Measurements from ENCODE around the gene RNF44. TPM values are rescaled to one million over a fixed set of nuclear protein-coding genes. Genes with fewer than 3 reads are reported as not detected.

Gene RNF44
- polyA plus RNA-seq, 4 donors = 13.5 to 56.9 (median 20.8) TPM

- FAIRE-seq = no peak
- WGBS, 3 donors = 72 to 77% (median 73%) methylated on average over 7 of the region's 7 CpGs
- H3K4me3 ChIP-seq (ENCODE audit: low read depth in 1 of 3, low read length in 3 of 3) = no peak overlapping the region
These were observed 20.0 kb downstream of the RNF44 start for GRCh38 chr5:176517053-176517661.

GRCh38 chr5:176515396-176515795 lies 21.8 kb downstream of the RNF44 start:
- H3K9me3 ChIP-seq (ENCODE audit: control insufficient read depth in 2 of 2, insufficient read depth in 1 of 2, low read depth in 1 of 2, low read length in 1 of 2) = no peaks in the 10 kb centered on the region
- H3K36me3 ChIP-seq (ENCODE audit: control insufficient read depth in 3 of 3, insufficient read depth in 2 of 3, low read depth in 1 of 3, low read length in 3 of 3) = no peaks in the 10 kb centered on the region
- FAIRE-seq (no peak), DNase-seq (no peak)
- no peak overlapping the region for H3K27ac ChIP-seq (ENCODE audit: low read depth in 1 of 3, low read length in 2 of 3)
- H3K27me3 ChIP-seq (ENCODE audit: control insufficient read depth in 3 of 3, insufficient read depth in 3 of 3, low read length in 3 of 3) = no peaks in the 10 kb centered on the region
- H3K4me3 ChIP-seq (ENCODE audit: low read depth in 1 of 3, low read length in 3 of 3) = no peak overlapping the region
- WGBS, 3 donors = 75 to 87% (median 83%) methylated on average over 4 of the region's 4 CpGs
- H3K4me1 ChIP-seq (ENCODE audit: control insufficient read depth in 3 of 3, insufficient read depth in 2 of 3, low read depth in 1 of 3, low read length in 2 of 3) = no peaks in the 10 kb centered on the region

More at GRCh38 chr5:176517053-176517661, 20.0 kb downstream of the RNF44 start:
- Histone ChIP-seq H3K27ac (ENCODE audit: low read depth in 1 of 3, low read length in 2 of 3) (no peak overlapping the region), H3K36me3 (ENCODE audit: control insufficient read depth in 3 of 3, insufficient read depth in 2 of 3, low read depth in 1 of 3, low read length in 3 of 3) (no peaks in the 10 kb centered on the region), H3K27me3 (ENCODE audit: control insufficient read depth in 3 of 3, insufficient read depth in 3 of 3, low read length in 3 of 3) (no peaks in the 10 kb centered on the region), H3K4me1 (ENCODE audit: control insufficient read depth in 3 of 3, insufficient read depth in 2 of 3, low read depth in 1 of 3, low read length in 2 of 3) (no peaks in the 10 kb centered on the region), H3K9me3 (ENCODE audit: control insufficient read depth in 2 of 2, insufficient read depth in 1 of 2, low read depth in 1 of 2, low read length in 1 of 2) (no peaks in the 10 kb centered on the region)
- no peak for DNase-seq

GRCh38 chr5:176514244-176514950 lies 22.8 kb downstream of the RNF44 start:
- Histone ChIP-seq H3K4me3 (ENCODE audit: low read depth in 1 of 3, low read length in 3 of 3) (no peak overlapping the region), H3K27ac (ENCODE audit: low read depth in 1 of 3, low read length in 2 of 3) (no peak overlapping the region), H3K27me3 (ENCODE audit: control insufficient read depth in 3 of 3, insufficient read depth in 3 of 3, low read length in 3 of 3) (no peaks in the 10 kb centered on the region), H3K4me1 (ENCODE audit: control insufficient read depth in 3 of 3, insufficient read depth in 2 of 3, low read depth in 1 of 3, low read length in 2 of 3) (no peaks in the 10 kb centered on the region), H3K36me3 (ENCODE audit: control insufficient read depth in 3 of 3, insufficient read depth in 2 of 3, low read depth in 1 of 3, low read length in 3 of 3) (no peaks in the 10 kb centered on the region), H3K9me3 (ENCODE audit: control insufficient read depth in 2 of 2, insufficient read depth in 1 of 2, low read depth in 1 of 2, low read length in 1 of 2) (no peaks in the 10 kb centered on the region)
- WGBS, 3 donors = 77 to 92% (median 80%) methylated on average over 11 of the region's 11 CpGs
- DNase-seq = no peak
- FAIRE-seq = no peak

- Histone ChIP-seq H3K27me3 (ENCODE audit: control insufficient read depth in 3 of 3, insufficient read depth in 3 of 3, low read length in 3 of 3) (no peaks in the 10 kb centered on the region), H3K4me3 (ENCODE audit: low read depth in 1 of 3, low read length in 3 of 3) (no peak overlapping the region), H3K4me1 (ENCODE audit: control insufficient read depth in 3 of 3, insufficient read depth in 2 of 3, low read depth in 1 of 3, low read length in 2 of 3) (no peaks in the 10 kb centered on the region), H3K27ac (ENCODE audit: low read depth in 1 of 3, low read length in 2 of 3) (no peak overlapping the region), H3K36me3 (ENCODE audit: control insufficient read depth in 3 of 3, insufficient read depth in 2 of 3, low read depth in 1 of 3, low read length in 3 of 3) (peaks cover 0 to 3% (median 3%) of the 10 kb centered on the region in 3 donors), H3K9me3 (ENCODE audit: control insufficient read depth in 2 of 2, insufficient read depth in 1 of 2, low read depth in 1 of 2, low read length in 1 of 2) (no peaks in the 10 kb centered on the region)
- whole genome bisulfite sequencing, 3 donors = 88 to 90% (median 88%) methylated on average over 12 of the region's 12 CpGs
- DNase-seq (no peak), FAIRE-seq (no peak)
These were observed 23.4 kb downstream of the RNF44 start for GRCh38 chr5:176513788-176514187.

GRCh38 chr5:176508603-176509002 lies 28.6 kb downstream of the RNF44 start:
- DNase-seq = no peak
- no peaks in the 10 kb centered on the region for H3K27me3 ChIP-seq (ENCODE audit: control insufficient read depth in 3 of 3, insufficient read depth in 3 of 3, low read length in 3 of 3)
- WGBS, 3 donors = 82 to 84% (median 83%) methylated on average over 4 of the region's 4 CpGs
- no peak overlapping the region for H3K4me3 ChIP-seq (ENCODE audit: low read depth in 1 of 3, low read length in 3 of 3)
- H3K4me1 ChIP-seq (ENCODE audit: control insufficient read depth in 3 of 3, insufficient read depth in 2 of 3, low read depth in 1 of 3, low read length in 2 of 3) = no peaks in the 10 kb centered on the region
- H3K27ac ChIP-seq (ENCODE audit: low read depth in 1 of 3, low read length in 2 of 3) = no peak overlapping the region
- FAIRE-seq = no peak
- H3K9me3 ChIP-seq (ENCODE audit: control insufficient read depth in 2 of 2, insufficient read depth in 1 of 2, low read depth in 1 of 2, low read length in 1 of 2) = no peaks in the 10 kb centered on the region
- peaks cover 6 to 35% (median 14%) of the 10 kb centered on the region in 3 donors for H3K36me3 ChIP-seq (ENCODE audit: control insufficient read depth in 3 of 3, insufficient read depth in 2 of 3, low read depth in 1 of 3, low read length in 3 of 3)

GRCh38 chr5:176507911-176508310 lies 29.3 kb downstream of the RNF44 start:
- no peak overlapping the region for H3K4me3 ChIP-seq (ENCODE audit: low read depth in 1 of 3, low read length in 3 of 3)
- no peaks in the 10 kb centered on the region for H3K9me3 ChIP-seq (ENCODE audit: control insufficient read depth in 2 of 2, insufficient read depth in 1 of 2, low read depth in 1 of 2, low read length in 1 of 2)
- no peak for FAIRE-seq
- DNase-seq = no peak
- peaks cover 0 to 4% (median 0%) of the 10 kb centered on the region in 3 donors for H3K4me1 ChIP-seq (ENCODE audit: control insufficient read depth in 3 of 3, insufficient read depth in 2 of 3, low read depth in 1 of 3, low read length in 2 of 3)
- WGBS, 3 donors = 92 to 98% (median 97%) methylated on average over 2 of the region's 2 CpGs
- no peaks in the 10 kb centered on the region for H3K27me3 ChIP-seq (ENCODE audit: control insufficient read depth in 3 of 3, insufficient read depth in 3 of 3, low read length in 3 of 3)
- H3K36me3 ChIP-seq (ENCODE audit: control insufficient read depth in 3 of 3, insufficient read depth in 2 of 3, low read depth in 1 of 3, low read length in 3 of 3) = peaks cover 6 to 35% (median 15%) of the 10 kb centered on the region in 3 donors
- H3K27ac ChIP-seq (ENCODE audit: low read depth in 1 of 3, low read length in 2 of 3) = no peak overlapping the region

- WGBS, 3 donors = 86 to 95% (median 94%) methylated on average over 5 of the region's 5 CpGs
- peak in 1 of 2 donors; percentile 89 for DNase-seq
These were observed 33.7 kb downstream of the RNF44 start for GRCh38 chr5:176503496-176503895.

GRCh38 chr5:176501333-176501732 lies 35.9 kb downstream of the RNF44 start:
- 97 to 100% (median 97%) methylated on average over 1 of the region's 1 CpG for WGBS, 3 donors
- no peak overlapping the region for H3K27ac ChIP-seq (ENCODE audit: low read depth in 1 of 3, low read length in 2 of 3)
- FAIRE-seq (no peak), DNase-seq (no peak)
- H3K4me3 ChIP-seq (ENCODE audit: low read depth in 1 of 3, low read length in 3 of 3) = no peak overlapping the region
- no peaks in the 10 kb centered on the region for H3K9me3 ChIP-seq (ENCODE audit: control insufficient read depth in 2 of 2, insufficient read depth in 1 of 2, low read depth in 1 of 2, low read length in 1 of 2)
- H3K27me3 ChIP-seq (ENCODE audit: control insufficient read depth in 3 of 3, insufficient read depth in 3 of 3, low read length in 3 of 3) = no peaks in the 10 kb centered on the region
- H3K4me1 ChIP-seq (ENCODE audit: control insufficient read depth in 3 of 3, insufficient read depth in 2 of 3, low read depth in 1 of 3, low read length in 2 of 3) = peaks cover 0 to 4% (median 0%) of the 10 kb centered on the region in 3 donors
- peaks cover 10 to 58% (median 34%) of the 10 kb centered on the region in 3 donors for H3K36me3 ChIP-seq (ENCODE audit: control insufficient read depth in 3 of 3, insufficient read depth in 2 of 3, low read depth in 1 of 3, low read length in 3 of 3)

More at GRCh38 chr5:176503496-176503895, 33.7 kb downstream of the RNF44 start:
- peaks cover 0 to 4% (median 0%) of the 10 kb centered on the region in 3 donors for H3K4me1 ChIP-seq (ENCODE audit: control insufficient read depth in 3 of 3, insufficient read depth in 2 of 3, low read depth in 1 of 3, low read length in 2 of 3)
- peaks cover 10 to 63% (median 29%) of the 10 kb centered on the region in 3 donors for H3K36me3 ChIP-seq (ENCODE audit: control insufficient read depth in 3 of 3, insufficient read depth in 2 of 3, low read depth in 1 of 3, low read length in 3 of 3)
- no peaks in the 10 kb centered on the region for H3K27me3 ChIP-seq (ENCODE audit: control insufficient read depth in 3 of 3, insufficient read depth in 3 of 3, low read length in 3 of 3)
- no peak for FAIRE-seq
- peak overlapping the region in 1 of 3 donors; percentile 44 for H3K27ac ChIP-seq (ENCODE audit: low read depth in 1 of 3, low read length in 2 of 3)
- H3K9me3 ChIP-seq (ENCODE audit: control insufficient read depth in 2 of 2, insufficient read depth in 1 of 2, low read depth in 1 of 2, low read length in 1 of 2) = no peaks in the 10 kb centered on the region
- no peak overlapping the region for H3K4me3 ChIP-seq (ENCODE audit: low read depth in 1 of 3, low read length in 3 of 3)
